ENCODE results near the gene FAM89B.

FAM89B gene

DNA sequence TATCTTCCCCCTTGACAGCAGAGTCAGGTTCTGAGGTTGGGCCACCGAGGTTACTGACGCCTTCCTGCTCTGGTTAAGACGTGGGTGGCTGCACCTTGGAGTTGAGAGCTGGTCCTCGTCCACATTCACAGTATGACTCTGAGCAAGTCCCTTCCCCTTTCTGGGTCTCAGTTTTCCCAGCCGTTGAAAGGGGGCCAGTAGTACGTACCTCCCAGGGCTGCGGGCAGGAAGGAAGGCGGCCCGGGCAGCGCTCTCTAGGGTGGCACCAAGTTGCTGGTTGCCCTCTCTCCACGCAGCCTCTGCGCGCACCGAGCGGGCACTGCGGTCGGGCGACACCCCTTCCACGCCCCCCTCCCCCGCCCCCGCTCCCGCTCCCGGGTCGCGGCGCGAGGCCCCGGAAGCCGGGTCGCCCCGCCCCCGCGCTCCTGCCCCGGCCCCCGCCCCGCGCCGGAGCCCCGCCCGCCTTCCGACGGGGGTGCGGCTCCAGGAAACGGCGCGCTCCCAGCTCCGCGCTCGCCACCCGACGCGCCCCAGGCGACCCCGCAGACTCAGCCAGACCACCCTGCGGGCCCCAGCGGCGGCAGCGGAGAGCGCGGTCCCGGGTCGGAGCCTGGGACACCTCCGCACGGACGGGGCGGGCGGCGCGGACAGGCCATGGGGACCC is 3.4 kb downstream of the FAM89B start, which contains the start of gene EHBP1L1:
TSS of gene EHBP1L1 (plus strand) at position 486 of the 664 bp plus-strand sequence. CDS start 250 bp downstream, outside the sequence.
- no peak for DNase-seq

DNA sequence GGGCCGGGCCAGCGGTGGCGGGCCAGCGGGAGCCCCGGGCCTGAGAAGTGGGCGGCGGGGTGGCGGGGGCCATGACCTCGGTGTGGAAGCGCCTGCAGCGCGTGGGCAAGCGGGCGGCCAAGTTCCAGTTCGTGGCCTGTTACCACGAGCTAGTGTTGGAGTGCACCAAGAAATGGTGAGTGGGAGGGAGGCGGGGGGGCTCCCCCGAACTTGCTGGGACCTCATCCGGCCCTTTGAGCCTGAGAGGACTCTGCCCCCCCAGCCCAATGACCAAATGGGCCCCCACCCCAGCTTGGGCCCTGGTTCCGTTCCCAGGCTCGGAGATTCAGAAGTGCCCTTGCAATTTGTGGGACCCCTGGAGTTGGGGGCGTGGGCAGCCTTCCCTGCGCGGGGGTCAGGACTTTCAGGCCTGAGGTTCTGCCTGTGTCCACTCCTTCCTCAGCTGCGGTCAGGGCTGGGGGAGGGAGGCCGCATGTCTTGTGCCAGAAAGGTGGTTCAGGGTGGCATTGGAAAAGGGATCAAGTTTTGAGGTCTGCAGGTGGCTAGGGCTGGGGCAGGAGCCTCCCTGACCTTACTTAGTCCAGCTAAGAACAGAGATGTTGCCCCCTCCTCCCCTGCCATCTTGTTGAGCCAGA is 4.0 kb downstream of the FAM89B start:
- no peak for DNase-seq

DNA sequence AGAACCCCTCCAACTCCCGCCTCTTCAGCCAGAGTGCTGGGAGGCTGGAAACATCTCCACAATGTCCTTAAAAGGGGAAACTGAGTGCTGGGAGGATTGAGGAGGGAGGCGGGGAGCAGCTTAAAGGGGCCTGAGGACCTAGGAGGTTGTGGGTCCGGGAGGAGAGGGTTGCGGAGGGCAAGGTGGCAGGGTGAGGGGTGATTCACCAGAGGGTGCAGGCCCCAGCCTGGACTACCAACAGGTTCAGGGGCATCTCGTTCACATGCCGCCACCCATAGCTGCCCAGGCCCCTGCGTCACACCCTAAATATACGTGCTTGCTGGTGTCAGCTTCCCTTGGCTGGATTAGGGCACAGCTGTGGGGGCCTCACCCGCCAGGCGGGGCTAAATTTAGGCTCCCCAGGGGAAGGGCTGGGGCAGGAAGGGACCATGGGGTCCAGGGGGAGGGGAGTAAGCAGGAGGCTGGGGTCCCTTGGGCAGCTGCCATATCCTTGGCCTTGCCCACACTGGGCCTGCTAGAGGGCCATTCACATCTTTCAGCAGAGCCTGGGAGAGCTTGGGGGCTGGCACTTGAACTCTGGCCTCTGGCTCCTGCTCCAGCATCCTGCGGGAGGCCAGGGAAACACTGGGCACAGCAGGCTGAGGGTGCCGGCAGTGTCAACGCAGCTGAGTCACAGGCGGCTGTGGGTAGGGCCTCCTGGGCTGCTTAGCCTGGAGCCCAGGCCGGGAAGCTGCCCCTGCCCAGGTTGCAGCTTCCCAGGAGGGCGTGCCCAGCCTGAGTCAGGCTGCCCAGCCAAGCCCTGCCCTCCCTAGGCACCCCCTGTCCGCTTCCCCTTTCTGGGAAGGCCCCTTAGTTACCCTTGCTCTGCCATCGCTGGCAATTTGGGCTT is 4.8 kb downstream of the FAM89B start:
- DNase-seq, result no peak

DNA sequence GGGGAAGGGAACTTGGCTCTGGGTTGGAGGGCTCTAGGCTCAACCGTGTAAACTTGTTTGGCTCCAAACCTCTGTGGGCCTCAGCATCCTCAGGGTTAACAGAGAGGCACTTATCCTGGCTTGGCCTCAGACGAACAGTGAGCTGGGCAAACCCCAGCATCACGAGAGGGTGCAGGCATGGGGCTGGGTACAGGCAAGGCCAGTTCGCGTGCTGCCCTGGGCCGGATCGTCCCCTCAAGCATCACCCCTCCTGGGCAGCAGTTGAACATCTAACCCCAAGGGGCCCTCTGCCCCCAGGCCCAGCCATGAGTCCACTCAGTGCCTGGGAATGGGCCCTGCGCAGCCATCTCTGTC is 5.4 kb downstream of the FAM89B start:
- DNase-seq, result no peak

DNA sequence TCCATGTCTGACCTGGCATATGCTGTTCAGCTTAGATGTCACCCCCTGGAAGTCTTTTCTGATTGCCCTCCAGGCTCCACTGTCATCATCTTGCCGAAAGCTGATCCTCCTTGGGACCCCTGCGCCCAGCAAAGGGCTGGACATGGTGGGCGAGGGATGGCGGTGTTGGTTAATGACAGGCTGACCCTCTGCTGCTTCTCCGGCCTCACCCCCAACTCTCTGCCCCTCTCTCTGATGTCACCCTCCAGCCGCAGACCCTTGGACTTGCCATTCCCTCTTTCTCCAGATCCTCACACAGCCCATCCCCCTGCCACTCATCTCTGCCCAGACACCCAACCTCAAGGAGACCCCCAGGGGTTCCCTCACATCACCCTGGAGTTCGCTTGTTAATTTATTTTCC is 5.8 kb downstream of the FAM89B start:
- DNase-seq, result no peak

DNA sequence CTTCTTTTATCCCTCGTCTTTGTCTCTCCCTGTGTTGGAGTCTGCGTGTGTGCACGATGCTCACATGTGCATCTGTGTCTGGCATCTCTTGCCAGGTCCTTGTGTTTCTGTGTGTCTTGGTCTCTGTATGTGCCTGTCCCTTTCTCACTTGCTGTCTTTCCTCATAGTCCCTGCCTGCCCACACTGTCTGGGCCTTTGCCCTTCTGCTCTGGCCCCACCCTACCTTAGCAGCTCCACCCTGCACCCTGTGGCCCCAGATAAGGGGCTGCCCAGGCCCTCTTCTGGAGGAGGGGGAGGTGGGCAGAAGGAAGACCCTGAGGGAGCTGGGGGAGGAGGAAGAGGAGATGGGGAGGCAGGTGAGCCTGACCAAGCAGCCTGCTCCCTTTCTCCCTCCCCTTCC is 6.3 kb downstream of the FAM89B start:
- DNase-seq, result no peak

DNA sequence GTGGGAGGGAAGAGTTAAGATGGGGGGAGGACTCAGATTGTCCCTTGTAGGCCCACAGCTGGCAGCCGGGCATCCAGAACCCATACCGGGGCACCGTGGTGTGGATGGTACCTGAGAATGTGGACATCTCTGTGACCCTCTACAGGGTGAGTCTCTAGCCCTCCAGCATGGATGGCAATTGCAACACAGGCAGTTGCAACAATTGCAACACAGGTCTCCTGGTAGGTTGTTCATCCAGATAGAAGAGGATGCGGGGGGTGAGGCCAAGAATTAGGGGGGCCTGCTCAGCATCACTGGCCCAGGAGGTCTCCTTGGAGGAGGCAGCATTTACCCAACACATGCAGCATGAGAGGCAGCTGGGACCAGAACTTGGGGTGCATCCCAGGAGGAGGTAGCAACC is 7.0 kb downstream of the FAM89B start:
- no peak for DNase-seq

DNA sequence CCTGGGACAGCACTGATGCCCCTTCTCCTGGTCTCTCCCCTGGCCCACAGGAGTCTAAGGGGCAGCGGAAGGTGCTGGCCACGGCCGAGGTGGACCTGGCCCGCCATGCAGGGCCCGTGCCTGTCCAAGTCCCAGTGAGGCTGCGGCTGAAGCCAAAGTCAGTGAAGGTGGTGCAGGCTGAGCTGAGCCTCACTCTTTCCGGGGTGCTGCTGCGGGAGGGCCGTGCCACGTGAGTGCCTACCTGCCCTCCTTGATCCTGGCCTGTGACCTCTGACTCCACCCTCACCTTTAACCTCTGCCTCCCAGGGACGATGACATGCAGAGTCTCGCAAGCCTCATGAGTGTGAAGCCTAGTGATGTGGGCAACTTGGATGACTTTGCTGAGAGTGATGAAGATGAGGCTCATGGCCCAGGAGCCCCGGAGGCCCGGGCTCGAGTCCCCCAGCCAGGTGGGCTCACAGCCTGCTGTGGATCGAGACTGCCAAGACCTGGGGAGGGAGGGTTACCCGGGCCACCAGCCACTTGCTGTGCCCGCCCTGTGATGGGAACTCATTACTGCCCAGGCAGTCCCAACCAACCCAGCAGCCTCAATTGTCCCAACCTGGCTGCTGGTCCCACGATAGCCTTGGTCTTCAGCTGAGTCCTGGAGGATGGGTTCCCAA is 7.8 kb downstream of the FAM89B start:
- DNase-seq, result no peak

DNA sequence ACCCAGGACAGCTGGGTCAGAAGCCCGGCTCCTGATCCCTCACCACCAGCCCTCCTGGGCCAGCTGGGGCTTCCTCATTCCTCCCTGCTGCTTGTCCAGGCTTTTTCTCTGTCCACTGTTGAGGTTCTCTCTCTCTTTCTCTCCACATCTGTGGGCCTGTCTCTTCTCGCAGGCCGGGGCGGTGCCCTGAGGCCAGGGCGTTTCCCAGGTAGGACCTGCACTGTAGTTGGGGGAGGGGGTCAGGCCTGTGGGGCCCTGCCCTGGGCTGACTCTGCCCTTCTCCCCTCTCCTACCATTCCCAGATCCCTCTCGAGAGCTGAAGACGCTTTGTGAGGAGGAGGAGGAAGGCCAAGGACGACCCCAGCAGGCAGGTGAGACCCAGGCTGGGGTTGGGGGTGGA is 8.4 kb downstream of the FAM89B start:
- no peak for DNase-seq

DNA sequence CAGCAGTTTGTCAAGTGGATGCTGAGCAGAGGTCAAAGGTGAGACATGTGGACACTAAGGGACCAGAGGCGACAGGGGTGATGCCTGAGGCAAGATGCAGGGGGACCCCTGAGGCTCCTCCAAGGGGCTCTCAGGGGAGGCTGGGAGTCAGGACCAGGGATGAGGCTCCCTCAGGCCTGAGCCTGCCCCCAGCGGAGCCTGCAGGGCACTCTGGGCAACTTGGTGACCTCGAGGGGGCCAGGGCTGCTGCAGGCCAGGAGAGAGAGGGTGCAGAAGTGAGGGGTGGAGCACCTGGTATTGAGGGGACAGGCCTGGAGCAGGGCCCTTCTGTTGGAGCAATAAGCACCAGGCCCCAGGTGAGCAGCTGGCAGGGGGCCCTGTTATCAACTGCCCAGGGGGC is 9.6 kb downstream of the FAM89B start:
- DNase-seq, result no peak

DNA sequence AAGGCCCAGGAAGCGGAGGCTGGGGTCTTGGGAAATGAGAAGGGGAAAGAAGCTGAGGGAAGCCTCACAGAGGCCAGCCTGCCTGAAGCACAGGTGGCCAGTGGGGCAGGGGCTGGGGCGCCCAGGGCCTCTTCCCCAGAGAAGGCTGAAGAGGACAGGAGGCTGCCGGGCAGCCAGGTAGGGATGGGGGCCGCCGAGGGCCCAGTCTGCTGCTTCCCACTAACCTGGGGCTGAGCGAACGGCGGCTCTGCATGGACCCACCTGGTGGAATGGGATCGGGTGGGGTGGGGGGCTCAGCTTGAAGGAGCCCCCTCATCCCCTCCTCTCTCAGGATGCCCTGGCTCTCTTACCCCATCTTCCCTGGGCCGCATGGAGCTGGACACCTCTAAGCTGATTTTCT is 11.3 kb downstream of the FAM89B start:
- DNase-seq, result no peak

DNA sequence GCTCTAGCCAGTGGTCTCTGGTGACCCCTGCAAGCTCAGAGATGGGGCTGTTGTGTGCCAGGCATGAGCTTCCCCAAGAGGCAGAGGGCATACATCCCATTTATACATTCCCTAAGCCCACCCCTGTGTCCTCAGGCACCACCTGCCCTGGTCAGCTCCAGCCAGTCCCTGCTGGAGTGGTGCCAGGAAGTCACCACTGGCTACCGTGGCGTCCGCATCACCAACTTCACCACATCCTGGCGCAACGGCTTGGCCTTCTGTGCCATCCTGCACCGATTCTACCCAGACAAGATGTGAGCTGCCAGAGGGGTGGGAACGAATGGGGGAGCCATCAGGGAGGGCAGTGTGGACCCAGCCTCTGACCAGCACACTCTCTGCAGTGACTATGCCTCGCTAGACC is 11.8 kb downstream of the FAM89B start:
- no peak for DNase-seq

DNA sequence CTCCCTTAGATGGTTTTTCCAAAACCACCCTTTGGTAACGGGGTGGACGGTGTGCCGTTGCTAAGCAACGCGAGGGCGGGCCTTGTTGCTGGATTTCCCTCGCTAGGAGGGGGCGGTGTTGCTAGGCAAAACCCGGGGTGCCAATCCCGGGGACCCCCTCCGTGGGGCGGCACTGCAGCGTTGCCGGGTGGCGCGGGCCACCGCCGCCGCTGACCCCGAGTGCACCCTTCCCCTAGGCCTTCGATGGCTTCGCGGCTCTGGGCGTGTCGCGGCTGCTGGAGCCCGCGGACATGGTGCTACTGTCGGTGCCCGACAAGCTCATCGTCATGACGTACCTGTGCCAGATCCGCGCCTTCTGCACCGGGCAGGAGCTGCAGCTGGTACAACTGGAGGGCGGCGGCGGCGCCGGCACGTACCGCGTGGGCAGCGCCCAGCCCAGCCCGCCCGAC is 12.4 kb downstream of the FAM89B start:
- no peak for DNase-seq

DNA sequence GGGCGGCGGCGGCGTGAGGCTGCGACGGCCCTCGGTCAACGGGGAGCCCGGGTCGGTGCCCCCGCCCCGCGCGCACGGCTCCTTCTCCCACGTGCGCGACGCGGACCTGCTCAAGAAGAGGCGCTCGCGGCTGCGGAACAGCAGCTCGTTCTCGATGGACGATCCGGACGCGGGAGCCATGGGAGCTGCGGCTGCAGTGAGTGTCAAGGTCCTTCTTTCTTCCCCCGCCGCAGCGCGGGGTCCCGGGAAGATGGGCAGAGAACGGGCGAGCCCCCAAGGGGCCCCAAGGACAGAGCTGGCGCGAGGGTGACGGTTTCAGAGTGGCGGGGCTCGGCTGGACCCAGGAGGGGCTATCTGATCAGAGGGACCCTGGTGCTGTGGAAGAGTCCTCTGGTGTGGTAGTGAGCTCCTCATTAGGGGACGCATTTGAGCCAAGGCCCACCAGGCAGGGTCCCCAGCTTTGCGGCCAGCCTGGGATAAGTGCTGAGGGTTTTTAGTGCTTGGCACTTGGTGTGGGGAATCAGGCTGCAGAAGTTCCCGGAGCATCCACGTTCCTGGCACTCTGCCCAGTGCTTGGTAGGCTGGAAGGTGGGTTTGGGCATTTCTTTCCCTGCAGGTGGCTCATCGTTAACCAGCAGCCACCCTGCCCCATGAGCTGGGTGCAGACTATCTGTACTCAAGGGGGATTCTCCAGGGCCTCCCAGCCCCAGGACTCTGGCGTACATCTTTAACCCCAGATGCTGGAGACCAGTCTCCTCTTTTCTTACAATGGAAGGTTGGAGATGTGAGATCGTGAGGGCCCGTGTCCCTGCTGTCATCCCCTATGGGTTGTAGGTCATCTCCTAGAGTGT is 13.3 kb downstream of the FAM89B start:
- DNase-seq, result no peak

DNA sequence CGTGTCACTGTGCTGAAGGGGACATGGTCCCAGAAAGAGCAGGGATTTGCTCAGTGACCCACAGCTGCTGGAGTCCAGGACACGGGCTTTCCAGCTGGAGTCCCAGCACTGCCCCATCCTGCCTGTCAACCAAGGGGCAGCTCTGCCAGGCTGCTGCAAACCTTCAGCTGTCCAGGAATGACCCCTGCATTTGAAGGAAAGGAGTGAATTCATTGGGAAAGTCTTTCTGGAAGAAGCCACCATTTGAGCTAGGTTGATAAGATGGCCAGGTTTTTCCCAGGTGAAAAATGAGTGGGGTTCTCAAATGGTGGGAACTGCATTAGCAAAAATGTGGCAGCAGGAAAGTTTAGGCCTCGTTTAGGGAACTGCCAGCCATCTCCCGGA is 13.9 kb downstream of the FAM89B start:
- DNase-seq, result no peak

DNA sequence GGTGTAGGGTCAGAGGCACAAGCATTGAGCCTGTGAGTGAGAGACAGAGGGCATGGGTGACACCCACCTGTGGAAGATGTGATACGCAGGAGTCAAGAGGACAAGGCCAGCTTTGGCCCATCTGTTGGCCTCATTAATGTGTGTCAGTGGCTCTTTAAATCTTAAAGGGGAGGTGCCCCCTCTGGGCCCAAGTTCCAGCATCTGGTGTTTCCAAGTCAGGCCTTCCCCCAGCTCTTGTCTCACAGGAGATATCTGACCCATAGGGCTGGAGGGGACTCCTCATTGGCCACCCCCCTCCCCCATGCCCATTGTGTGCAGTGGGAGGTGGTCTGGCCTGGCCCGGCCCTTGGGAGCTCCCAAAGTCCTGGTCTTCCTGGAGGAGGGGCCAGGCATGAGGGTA is 14.3 kb downstream of the FAM89B start:
- no peak for DNase-seq

DNA sequence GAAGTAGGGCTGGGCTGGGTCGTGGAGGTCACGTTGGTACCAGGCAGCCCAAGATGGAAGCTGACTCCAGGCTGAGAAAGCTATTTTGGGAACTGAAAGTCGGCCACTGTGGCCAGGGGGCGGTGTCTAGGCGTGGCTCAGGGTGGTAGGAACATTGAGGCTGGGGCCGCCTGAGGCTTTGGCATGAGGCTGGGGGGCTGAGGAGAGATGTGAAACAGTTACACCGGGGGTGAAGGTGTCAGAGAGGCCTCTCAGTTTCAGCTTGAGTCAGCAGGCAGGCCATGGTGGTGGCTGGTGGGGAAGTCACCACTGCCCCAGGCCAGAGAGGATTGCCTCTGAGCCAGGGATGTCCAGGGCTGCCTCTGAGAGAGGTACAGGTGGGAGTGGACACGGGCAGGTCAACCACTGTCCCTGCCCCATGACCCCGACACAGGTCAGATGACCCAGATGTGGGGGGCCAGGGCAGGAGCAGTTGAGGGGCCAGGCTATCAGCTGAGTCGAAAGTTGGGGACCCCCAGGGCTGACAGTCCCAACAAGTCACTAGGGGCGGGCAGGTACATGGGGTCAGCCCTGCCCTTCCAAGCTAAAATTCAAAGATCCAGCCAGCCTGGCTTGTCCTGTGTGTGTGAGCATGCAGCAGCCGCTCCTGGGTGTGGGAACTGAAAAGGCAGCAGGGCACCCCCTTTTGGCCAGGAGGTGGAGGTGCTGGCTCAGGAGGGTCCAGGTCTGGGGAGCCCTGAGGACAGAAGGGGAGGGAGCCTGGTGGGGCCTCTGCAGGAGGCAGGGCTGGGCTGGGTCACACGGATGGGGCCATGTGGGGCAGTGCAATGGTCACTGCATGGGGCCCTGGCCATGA is 16.1 kb downstream of the FAM89B start:
- DNase-seq, result no peak

DNA sequence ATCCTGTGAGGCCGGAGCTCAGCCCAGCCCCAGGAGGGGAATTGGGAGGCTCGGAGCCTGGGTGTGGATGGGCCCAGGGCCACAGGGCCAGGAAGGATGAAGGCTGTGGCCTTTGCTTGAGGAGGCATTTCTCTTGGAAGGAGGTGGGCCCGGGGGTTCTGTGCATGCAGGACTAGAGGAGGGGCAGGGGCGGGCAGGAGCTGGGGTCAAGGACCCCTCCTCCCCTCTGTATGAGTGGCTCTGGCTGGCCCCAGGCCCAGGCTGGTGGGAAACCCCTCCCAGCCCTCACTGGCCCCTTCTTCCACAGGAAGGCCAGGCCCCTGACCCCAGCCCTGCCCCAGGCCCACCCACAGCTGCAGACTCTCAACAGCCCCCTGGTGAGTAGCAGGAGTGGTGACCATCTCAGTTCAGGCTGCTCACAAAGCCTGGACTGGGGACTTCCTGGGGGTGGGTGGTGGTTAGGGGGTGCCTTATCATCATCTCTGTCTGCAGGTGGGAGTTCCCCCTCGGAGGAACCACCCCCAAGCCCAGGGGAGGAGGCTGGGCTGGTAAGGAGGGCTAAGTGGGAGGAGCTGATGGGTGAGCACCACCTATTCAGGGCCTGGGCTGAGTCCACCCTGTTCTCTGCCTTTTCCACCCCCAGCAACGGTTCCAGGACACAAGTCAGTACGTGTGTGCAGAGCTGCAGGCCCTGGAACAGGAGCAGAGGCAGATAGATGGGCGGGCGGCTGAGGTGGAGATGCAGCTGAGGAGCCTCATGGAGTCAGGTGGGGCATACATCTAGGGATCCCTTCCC is 17.3 kb downstream of the FAM89B start:
- DNase-seq, result no peak

DNA sequence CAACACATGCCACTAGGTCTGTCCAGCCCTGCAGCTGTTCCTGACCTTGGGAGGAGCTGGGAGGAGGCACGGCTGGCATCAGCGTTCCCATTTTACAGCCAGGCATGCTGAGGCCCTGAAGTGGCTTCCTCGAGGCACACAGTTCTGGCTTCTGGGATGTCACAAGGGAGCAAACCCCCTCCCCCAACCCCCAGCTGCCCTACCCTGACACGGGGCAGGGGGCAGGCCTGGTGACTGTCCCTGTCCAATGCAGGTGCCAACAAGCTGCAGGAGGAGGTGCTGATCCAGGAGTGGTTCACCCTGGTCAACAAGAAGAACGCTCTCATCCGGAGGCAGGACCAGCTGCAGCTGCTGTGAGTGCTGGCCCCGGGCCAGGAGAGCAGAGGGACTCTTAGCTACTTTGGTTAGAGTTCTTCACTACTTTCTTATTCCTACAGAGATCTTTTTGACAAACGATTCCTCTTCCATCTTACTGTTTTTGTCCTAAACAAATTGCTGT is 18.0 kb downstream of the FAM89B start:
- no peak for DNase-seq

Measured in NCI-H526 treated with DMSO at 0.1 percent for 48 hours (cell line).